Stimulated activated CD4-positive, alpha-beta T cell treated with anti-CD3 and anti-CD28 coated beads, Interleukin-4, amount 100 ng/mL, for 4 hours (primary cell): Measurements from ENCODE around the gene ADAMTS14.
A peak's percentile ranks its signal among the peaks of the same experiment; 100 is the strongest.
"Not testable (repeated sequence)": the region's sequence is repeated elsewhere in the genome, so short reads cannot be mapped to it uniquely, and the experiment has no call there.

Experiments used
- DNase-seq, 2 experiments: peaks; one replicate each; pipeline ENCODE4 v3.0.0-alpha.2; 2020

The ADAMTS14 gene

GRCh38 chr10:70672165-70673042 is at the start of gene ADAMTS14:
Gene ADAMTS14 (plus strand): TSS chr10:70672506. CDS start chr10:70672803, 297 bp downstream.
- no peak for DNase-seq

- DNase-seq, result no peak
These were observed 49.8 kb upstream of the ADAMTS14 start for GRCh38 chr10:70622541-70622940.

DNA sequence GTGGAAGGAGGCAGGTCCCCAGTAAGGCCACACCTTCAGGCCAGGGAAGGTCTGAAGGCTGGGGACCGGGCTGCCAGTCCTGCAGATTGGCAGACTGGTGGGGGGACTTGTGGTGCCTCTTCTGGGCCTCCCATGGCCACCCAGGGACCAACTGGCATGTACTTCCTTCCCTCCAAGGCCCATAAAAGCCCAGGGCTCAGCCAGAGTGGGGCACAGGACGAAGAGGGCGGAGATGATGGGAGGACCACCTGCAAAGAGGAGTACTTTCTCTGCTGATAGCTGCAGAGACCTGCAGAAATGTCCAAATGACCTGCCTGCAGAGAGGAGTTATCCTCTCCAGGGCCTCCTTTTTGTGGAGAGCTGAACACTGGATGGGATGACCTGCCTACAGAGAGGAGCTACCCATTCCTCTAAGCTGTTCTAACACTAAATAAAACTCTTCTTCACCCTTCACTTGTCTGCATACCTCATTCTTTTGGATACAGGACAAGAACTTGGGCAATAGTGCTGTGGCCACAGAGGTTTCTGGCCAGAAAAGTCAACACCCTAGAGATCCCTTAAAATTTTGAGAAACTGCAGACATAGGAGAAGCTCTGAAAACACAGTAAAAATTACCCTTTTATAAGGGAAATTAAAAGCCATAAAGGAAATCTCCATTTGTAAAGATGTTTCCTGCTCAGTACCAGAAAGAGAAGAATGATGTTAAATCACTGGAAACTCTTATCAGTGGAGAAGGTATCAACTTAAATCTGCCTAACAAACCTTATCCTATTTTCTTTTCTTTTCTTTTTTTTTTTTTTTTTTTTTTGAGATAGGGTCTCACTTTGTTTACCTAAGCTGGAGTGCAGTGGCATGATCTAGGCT is 49.1 kb upstream of the ADAMTS14 start:
- no peak for DNase-seq

- no peak for DNase-seq
These were observed 46.2 kb upstream of the ADAMTS14 start for GRCh38 chr10:70626056-70626455.

- no peak for DNase-seq
These were observed 43.0 kb upstream of the ADAMTS14 start for GRCh38 chr10:70629338-70629737.

- DNase-seq, result not testable (repeated sequence)
These were observed 40.6 kb upstream of the ADAMTS14 start for GRCh38 chr10:70631735-70632134.

- no peak for DNase-seq
These were observed 38.3 kb upstream of the ADAMTS14 start for GRCh38 chr10:70634011-70634410.

- DNase-seq, result not testable (repeated sequence)
These were observed 37.8 kb upstream of the ADAMTS14 start for GRCh38 chr10:70634515-70634914.

- not testable (repeated sequence) for DNase-seq
These were observed 32.5 kb upstream of the ADAMTS14 start for GRCh38 chr10:70639640-70640383.

DNA sequence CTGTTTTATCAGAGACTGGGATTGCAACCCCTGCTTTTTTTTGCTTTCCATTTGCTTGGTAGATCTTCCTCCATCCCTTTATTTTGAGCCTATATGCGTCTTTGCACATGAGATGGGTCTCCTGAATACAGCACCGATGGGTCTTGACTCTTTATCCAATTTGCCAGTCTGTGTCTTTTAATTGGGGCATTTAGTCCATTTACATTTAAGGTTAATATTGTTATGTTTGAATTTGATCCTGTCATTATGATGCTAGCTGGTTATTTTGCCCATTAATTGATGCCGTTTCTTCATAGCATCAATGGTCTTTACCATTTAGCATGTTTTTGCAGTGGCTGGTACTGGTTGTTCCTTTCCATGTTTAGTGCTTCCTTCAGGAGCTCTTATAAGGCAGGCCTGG is 29.0 kb upstream of the ADAMTS14 start:
- not testable (repeated sequence) for DNase-seq

GRCh38 chr10:70644959-70645358 is 27.3 kb upstream of the ADAMTS14 start:
- DNase-seq, result not testable (repeated sequence)

DNA sequence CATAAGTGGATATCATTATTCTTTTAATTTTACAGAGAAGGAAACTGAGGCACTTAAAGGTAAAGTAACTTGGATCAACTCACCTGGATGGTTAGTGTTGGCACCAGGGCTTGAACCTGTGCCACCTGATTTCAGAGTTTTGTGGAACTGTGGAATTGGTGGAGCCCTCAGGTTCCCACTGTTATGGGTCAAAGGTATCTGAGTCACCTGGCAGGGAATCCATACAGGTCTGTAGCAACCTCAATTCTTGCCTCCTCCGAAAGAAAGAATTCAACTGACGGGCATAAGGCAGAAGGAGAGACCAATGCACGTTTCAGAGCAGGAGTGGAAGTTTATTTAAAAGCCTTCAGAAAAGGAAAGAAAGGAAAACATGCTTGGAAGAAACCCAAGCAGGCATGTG is 25.2 kb upstream of the ADAMTS14 start:
- no peak for DNase-seq

DNA sequence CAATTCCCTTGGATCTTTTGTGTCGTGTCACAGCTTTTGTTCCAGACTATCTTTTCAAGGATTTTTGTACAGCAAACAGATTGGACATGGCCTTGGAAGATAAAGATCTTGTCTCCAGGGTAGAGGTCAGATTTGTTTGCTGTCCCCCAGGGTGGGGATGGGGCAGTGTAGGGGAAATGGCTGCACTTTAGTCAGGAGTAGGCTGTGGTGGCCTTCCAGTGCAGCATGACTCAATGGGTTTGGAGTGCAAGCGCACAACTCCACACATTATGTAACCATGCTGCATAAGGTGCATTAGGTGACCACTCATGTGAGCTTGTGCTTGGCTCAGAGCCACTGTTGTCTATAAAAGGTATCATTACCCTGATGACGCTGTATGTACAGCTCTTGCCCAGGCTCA is 23.9 kb upstream of the ADAMTS14 start:
- no peak for DNase-seq

GRCh38 chr10:70649526-70649925 is 22.8 kb upstream of the ADAMTS14 start:
- no peak for DNase-seq

GRCh38 chr10:70650104-70650503 is 22.2 kb upstream of the ADAMTS14 start:
- DNase-seq, result no peak

DNA sequence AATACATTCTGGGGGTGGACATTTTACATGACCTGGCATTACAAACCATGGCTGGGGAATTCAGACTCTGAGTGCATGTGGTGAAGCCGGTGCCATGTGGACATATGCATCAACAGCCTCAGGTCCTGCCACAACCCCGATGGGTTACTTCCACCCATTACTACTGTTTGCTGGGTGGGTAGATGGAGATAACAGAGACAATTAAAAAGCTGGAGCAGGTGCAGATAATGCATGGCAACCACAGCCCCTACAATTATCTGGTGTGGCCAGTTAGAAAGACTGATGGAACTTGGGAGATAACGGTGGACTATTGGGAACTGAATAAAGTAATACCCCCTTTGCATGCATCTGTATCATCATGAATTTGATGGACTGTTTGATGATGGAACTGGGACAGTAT is 21.6 kb upstream of the ADAMTS14 start:
- DNase-seq, result no peak

DNA sequence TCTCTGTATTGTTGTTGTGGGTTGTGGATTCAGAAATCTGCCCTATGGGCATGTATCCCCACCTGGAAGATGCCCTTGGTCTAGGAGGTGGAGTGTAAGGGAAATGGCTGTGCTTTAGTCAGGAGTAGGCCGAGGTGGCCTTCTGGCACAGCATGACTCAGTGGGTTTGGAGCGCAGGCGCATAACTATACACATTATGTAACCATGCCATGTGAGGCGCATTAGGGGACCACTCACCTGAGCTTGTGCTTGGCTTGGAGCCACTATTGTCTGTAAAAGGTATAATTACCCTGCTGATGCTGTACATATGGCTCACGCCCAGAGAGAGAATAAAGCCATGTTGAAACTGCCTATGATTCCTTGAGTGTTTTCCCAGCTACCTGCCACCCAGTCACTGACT is 20.6 kb upstream of the ADAMTS14 start:
- no peak for DNase-seq

DNA sequence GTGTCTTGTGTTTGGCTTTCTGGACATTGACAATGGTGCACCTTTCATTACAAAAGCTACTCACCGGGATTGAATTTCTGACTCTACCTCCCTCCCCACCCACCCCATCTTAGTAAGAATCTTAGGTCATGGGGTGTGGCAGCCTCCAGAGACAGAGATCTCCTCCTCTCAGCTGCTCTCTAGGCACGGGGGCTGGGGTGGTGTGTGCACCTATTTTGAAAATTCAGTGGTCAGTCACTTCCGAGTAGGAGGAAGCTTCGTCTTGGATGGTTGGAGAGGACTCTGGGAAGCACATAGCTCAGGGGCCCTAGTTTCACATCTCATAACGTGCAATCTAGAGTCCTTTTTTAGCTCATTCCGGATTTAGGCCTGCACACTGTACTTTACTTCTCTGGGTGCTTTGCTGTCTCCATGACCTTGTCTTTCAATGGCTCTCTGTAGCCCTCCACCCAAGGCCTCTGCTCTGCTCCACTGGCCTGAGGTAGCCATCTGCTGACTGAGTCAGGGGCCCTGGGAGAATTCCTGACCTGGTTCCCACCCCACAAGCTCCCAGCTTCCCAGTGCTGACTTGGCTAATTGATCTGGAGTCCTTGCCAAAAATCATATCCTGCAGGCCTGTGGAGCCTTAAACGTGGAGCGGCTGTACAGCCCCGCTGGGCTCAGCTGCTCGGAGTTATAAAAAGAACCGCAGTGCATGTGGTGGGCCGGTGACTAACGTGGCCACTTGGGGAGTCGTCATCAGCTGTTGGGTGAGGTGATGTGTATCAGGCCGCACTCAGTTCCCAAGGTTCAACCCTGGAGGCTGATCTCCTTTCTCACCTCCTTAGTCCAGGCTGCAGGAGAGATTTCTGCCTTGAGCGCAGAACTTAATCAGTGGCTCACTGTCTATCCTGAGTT is 19.3 kb upstream of the ADAMTS14 start:
- no peak for DNase-seq

DNA sequence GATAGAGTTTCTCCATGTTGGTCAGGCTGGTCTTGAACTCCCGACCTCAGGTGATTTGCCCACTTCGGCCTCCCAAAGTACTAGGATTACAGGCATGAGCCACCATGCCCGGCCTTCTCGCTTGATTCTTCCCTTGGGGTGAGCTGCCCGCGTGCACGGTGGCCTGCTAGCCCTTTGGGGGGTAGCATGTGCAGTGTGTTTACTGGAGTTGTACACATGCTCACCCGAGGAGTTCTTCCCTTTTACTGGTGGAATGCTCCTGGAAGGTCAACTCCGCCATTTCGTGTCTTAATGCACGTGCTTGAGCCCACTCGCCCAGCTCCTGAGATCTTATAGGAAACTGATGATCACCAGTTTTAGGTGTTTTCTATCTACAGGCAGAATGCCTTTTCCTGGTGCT is 17.0 kb upstream of the ADAMTS14 start:
- DNase-seq, result no peak

DNA sequence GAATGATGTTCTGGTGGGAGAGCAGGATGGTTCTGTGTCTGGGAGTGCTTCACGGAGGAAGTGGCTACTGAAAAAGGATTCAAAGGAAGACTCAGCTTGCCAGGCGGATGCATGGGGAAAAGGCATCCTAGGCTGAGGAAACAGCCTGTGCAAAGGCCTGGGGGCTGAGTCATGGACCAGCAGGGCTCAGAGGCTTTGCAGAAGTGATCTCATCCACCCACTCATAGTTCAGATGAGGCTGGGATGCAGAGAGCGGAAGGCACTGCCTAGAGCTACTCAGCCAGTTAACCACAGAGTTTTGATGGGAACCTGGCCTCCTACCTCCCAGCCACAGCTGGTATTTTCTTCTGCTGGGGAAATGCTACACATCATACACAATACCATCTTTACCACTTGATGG is 15.8 kb upstream of the ADAMTS14 start:
- peak; percentile 9 to 40 for DNase-seq

GRCh38 chr10:70657041-70657440 is 15.3 kb upstream of the ADAMTS14 start:
- no peak for DNase-seq

DNA sequence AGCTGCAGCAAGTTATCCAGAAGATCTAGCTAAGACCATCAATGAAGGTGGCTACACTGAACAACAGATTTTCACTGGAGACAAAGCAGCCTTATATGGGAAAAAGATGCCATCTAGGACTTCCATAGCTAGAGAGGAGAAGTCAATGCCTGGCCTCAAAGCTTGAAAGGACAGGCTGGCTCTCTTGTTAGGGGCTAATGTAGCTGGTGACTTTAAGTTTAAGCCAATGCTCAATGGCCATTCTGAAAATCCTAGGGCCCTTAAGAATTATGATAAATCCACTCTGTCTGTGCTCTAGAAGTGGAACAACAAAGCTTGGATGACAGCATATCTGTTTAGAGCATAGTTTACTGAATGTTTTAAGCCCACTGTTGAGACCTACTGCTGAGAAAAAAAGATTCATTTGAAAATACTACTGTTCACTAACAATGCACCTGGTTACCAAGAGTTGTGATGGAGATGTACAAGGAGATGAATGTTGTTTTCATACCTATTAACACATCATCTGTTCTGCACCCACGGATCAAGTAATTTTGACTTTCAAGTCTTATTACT is 13.6 kb upstream of the ADAMTS14 start:
- no peak for DNase-seq
